K562 (cell line): Measurements from ENCODE around the gene SPON1.

Experiments used
- BDP1 ChIP-seq: IDR thresholded peaks from 3 replicates; pipeline ENCODE4 v1.6.1; 2011; ENCODE audit not compliant: insufficient read length, insufficient read depth
- CTCF ChIP-seq, 3 experiments: IDR thresholded peaks in 2 of 3; conservative IDR thresholded peaks in 1 of 3; 2 replicates each; pipeline ENCODE4 v1.5.1; 2011 to 2012; ENCODE audit warnings: low read length in 3 of 3, mild to moderate bottlenecking in 3 of 3, control low read depth in 2 of 3, improper control_type of control experiment in 1 of 3, inconsistent platforms in 1 of 3, low read depth in 1 of 3, mixed read lengths in 1 of 3, moderate library complexity in 1 of 3; ENCODE audit not compliant: insufficient read depth in 2 of 3
- EZH2 ChIP-seq: IDR thresholded peaks from 2 replicates; pipeline ENCODE4 v1.6.1; 2012; ENCODE audit warnings: low read depth, mild to moderate bottlenecking, inconsistent platforms, low read length, borderline replicate concordance
- KDM4B ChIP-seq, 2 experiments: fragments of 450-650 bp in 1 of 2; sonication (generic) in 1 of 2; IDR thresholded peaks; 2 replicates each; pipeline ENCODE4 v1.6.1; 2016 to 2017; ENCODE audit warnings: borderline replicate concordance in 2 of 2, antibody characterized with exemption in 1 of 2, low read depth in 1 of 2, mild to moderate bottlenecking in 1 of 2
- MGA ChIP-seq: fragments of 450-650 bp; IDR thresholded peaks from 2 replicates; pipeline ENCODE4 v1.6.1; 2016; ENCODE audit warnings: mild to moderate bottlenecking, moderate library complexity
- XRCC5 ChIP-seq: fragments of 200-400 bp; formaldehyde crosslinking; IDR thresholded peaks from 2 replicates; pipeline ENCODE4 v1.6.1; 2017; ENCODE audit warnings: low read depth, mild to moderate bottlenecking, low read length
- TF ChIP-seq, protein P1 (sequence below): fragments of 250-450 bp; sonication (Bioruptor Pico); IDR thresholded peaks from 2 replicates; pipeline ENCODE4 v1.8.0; 2021; ENCODE audit warnings: moderate library complexity, mild to moderate bottlenecking, inconsistent platforms
- TF ChIP-seq, protein P2 (sequence below), 2 experiments: fragments of 150-350 bp in 1 of 2; IDR thresholded peaks; 2 replicates each; pipeline ENCODE4 v1.6.1; 2012 to 2016; ENCODE audit warnings: low read depth in 2 of 2, low read length in 2 of 2, mild to moderate bottlenecking in 1 of 2, moderate library complexity in 1 of 2

DNA sequence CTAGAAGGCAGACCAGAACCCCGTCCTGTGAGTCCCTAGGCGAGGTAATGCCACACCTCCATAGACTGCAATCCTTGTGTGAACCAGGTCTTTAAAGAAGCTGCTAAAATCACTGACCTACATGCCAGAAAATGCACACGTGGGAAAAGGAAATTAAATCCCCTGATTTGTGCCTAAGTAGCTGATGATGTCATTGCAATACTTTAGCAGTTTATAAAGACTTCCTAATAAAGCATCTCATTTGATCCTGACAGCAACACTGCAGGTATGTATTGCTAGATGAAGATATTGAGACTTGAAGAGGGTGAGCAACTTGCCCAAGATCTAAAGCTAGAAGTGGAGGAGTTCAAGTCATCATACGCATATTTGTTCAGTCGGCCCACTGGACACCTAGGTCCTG is 289.2 kb downstream of the SPON1 start:
- TF ChIP-seq MGA (no peak), CTCF (IDR thresholded peaks at IDR 0.05 in 2 of 3, conservative IDR thresholded peaks at IDR 0.05 in 1 of 3; ENCODE audit: insufficient read depth in 2 of 3, low read depth in 1 of 3, low read length in 3 of 3) (no peak), KDM4B (IDR thresholded peaks at IDR 0.05; ENCODE audit: borderline replicate concordance in 2 of 2, low read depth in 1 of 2) (no peak), XRCC5 (no peak), EZH2 (no peak), BDP1 (no peak)
- TF ChIP-seq, protein P1, sequence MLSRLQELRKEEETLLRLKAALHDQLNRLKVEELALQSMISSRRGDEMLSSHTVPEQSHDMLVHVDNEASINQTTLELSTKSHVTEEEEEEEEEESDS: no peak
- TF ChIP-seq, protein P2, sequence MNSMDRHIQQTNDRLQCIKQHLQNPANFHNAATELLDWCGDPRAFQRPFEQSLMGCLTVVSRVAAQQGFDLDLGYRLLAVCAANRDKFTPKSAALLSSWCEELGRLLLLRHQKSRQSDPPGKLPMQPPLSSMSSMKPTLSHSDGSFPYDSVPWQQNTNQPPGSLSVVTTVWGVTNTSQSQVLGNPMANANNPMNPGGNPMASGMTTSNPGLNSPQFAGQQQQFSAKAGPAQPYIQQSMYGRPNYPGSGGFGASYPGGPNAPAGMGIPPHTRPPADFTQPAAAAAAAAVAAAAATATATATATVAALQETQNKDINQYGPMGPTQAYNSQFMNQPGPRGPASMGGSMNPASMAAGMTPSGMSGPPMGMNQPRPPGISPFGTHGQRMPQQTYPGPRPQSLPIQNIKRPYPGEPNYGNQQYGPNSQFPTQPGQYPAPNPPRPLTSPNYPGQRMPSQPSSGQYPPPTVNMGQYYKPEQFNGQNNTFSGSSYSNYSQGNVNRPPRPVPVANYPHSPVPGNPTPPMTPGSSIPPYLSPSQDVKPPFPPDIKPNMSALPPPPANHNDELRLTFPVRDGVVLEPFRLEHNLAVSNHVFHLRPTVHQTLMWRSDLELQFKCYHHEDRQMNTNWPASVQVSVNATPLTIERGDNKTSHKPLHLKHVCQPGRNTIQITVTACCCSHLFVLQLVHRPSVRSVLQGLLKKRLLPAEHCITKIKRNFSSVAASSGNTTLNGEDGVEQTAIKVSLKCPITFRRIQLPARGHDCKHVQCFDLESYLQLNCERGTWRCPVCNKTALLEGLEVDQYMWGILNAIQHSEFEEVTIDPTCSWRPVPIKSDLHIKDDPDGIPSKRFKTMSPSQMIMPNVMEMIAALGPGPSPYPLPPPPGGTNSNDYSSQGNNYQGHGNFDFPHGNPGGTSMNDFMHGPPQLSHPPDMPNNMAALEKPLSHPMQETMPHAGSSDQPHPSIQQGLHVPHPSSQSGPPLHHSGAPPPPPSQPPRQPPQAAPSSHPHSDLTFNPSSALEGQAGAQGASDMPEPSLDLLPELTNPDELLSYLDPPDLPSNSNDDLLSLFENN (IDR thresholded peaks at IDR 0.05; ENCODE audit: low read depth in 2 of 2, low read length in 2 of 2): no peak
